DMS53 treated with DMSO at 0.1 percent for 48 hours (cell line): ENCODE results near the gene ALKBH7.

Experiments
- DNase-seq: peaks from one replicate; lab custom pipeline; 2025; ENCODE audit not compliant: unreplicated experiment; lab: John Stamatoyannopoulos, UW

The ALKBH7 gene

DNA sequence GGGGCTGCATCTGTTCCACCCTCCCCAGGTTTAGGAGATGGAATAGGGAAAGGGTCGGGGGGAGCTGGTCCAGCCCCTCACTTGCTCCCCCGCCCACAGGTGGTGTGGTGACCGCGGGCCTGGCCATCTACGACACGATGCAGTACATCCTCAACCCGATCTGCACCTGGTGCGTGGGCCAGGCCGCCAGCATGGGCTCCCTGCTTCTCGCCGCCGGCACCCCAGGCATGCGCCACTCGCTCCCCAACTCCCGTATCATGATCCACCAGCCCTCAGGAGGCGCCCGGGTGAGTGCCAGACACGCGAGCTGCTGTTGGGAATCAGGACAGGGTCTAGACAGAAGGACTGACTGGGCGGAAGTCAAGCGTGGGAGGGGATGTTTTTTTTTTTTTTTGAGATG lies 8.2 kb upstream of the ALKBH7 start:
- no peak for DNase-seq

DNA sequence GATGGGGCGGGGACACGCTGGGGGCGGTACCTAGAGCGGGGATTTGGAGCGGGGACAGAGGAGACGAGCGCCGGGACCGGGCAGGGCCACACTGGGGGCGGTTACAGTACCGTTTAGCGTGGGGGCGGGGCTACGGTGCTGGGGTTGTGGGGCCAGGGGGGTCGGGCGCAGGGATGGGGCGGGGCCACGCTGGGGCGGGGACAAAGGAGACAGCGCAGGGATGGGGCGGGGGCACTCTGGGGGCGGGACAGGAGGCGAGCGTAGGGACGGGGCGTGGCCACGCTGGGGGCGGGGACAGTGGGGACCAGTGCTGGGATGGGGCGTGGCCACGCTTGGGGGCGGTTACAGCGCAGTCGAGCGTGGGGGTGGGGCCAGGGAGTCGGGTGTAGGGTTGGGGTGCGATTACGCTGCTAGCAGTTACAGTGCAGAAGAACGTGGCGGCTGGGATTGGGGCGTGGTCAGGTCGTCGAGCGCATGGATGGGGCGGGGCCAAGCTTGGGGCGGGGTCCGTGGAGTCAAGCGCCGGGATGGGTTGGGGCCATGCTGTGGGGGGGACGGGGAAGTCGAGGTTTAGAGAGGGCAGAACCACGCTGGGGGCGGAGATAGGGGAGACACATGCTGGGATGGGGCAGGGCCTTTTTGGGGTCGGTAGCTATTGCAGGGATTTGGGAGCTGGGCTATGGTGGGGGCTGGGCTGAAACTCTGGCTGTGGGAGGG lies 660 bp downstream of the ALKBH7 start:
- peak; percentile 51 for DNase-seq

DNA sequence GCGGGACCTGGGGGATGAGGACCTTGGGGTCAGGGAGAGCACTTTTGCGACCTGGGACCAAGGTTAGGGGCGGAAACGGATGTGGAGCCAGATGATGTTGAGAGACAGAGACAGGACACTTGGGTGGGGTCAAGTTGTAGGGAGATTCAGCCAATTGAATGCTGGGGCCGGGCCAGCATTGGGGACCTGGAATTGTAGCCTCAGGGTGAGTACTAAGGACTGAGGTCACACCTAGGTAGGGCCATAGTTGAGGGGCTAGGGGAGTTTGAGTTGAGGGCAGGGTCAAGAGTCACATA lies 1.2 kb downstream of the ALKBH7 start:
- no peak for DNase-seq

DNA sequence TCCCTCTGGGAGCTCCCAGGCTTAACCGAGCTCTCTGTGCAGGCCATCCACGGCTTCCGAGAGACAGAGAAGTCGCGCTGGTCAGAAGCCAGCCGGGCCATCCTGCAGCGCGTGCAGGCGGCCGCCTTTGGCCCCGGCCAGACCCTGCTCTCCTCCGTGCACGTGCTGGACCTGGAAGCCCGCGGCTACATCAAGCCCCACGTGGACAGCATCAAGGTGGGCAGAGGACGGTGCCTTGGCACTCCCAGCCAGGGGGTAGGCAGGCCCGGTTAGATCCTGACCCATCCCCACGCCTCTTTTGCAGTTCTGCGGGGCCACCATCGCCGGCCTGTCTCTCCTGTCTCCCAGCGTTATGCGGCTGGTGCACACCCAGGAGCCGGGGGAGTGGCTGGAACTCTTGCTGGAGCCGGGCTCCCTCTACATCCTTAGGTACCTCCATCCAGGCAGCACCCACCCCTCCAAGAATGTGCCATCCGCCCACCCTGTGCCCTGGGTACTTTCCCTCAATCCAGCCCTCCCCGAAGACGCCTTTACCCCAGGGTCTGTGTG lies 1.6 kb downstream of the ALKBH7 start:
- DNase-seq: no peak

- DNase-seq: no peak
Observed at GRCh38 chr19:6374711-6375410, 2.3 kb downstream of the ALKBH7 start.

- DNase-seq: no peak
Observed at GRCh38 chr19:6375411-6376010, 2.9 kb downstream of the ALKBH7 start, which contains the start of gene PSPN. TSS of gene PSPN (minus strand) at chr19:6375933. CDS start at chr19:6375849, 84 bp downstream.

- DNase-seq: no peak
Observed at GRCh38 chr19:6376512-6377190, 4.1 kb downstream of the ALKBH7 start.

DNA sequence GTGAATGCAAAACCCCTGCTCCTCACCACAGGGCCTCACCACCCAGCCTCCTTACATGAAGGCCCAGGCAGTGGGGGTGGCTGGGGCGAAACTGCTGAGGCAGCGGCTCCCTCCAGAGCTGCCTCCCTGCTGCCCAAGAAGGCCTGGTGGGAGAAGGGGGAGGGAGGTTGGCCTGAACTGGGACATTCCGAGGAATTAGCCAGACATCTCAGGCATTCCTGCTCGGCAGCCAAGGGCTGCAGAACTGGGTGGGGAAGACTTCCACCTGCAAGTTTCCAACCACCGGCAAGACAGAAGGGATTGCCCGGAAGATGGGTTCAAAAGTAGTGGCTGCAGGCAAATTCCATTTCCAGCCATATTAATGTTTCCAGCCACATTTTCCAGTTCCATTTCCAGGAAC lies 5.4 kb downstream of the ALKBH7 start:
- DNase-seq: no peak

GRCh38 chr19:6378486-6378885 lies 5.9 kb downstream of the ALKBH7 start:
- no peak for DNase-seq

DNA sequence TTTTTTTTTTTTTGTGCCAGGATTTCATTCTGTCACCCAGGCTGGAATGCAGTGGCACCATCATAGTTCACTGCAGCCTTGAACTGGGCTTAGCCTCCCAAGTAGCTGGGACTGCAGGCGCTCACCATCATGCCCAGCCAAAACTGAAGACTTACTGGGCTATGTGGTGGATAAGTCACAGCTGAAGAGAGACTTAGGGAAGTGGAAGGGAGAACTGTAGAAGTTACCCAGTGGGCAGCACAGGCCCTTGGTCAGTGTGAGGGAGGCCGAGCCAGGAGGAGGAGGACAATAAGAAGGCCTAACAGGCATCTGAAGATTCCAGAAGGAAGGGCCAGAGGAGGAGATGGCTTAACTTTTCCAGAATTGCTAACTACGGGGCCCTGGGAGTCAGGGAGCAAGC lies 7.2 kb downstream of the ALKBH7 start:
- DNase-seq: no peak

- DNase-seq: no peak
Observed at GRCh38 chr19:6381030-6381750, 8.6 kb downstream of the ALKBH7 start.

DNA sequence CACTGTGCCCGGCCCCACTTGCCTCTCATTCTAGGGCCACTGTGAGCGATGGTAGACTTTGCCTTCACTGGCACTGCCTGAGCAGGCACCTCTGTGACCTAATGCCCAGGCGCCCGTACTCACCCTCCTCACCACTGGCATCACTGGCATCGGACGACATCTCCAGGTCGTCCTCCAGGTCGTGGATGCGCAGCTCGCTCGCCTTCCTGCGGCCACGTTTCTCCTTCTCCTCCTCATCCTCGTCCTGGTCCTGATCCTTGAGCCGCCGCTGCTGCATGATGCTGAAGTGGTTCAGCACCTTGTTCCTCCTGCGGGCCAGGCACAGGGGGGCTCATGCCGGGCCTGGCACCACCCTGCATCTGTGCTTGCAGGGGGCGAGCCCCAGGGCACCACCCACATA lies 10.6 kb downstream of the ALKBH7 start:
- DNase-seq: no peak

GRCh38 chr19:6384381-6384780 lies 11.8 kb downstream of the ALKBH7 start:
- DNase-seq: no peak

GRCh38 chr19:6387372-6387771 lies 14.8 kb downstream of the ALKBH7 start:
- no peak for DNase-seq

DNA sequence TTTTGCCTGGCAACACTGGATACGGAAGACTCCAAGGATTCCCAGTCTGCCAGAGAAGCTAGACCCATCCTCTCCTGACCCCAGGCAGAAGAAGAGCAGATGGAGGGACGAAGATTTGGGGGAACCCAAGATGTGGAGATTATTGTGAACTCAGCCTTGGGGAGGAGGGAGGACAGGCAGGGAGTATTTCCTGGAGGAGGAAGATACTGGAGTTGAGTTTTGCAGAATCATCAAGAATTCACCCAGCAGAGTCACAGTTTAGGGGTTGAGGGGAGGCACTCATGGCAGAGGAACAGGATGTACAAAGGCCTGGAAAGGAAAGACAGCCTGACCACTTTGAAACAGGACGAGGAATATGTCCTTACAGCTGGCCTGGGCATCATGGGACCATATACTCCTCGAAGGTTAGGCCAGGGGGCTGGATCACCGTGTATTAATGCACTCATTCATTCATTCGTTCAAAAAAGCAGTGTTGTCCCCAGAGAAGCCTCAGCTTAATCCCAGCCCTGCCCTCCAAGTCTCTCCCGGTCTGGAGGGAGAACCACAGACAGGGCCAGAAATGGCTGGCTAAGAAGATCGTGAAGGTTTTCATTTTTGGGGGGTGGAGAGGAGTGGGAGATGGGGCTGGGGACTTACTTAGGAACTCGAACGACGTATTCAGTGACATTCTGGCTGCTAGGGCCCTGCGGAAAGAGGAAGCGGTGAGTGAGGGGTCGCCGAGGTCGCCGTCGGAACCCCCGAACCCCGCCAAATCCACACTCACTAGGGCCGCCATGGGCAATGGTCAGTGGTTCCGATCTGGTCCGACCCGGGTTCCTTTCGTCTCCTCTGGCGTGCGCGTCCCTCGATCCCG lies 19.9 kb downstream of the ALKBH7 start:
- DNase-seq: no peak

DNA sequence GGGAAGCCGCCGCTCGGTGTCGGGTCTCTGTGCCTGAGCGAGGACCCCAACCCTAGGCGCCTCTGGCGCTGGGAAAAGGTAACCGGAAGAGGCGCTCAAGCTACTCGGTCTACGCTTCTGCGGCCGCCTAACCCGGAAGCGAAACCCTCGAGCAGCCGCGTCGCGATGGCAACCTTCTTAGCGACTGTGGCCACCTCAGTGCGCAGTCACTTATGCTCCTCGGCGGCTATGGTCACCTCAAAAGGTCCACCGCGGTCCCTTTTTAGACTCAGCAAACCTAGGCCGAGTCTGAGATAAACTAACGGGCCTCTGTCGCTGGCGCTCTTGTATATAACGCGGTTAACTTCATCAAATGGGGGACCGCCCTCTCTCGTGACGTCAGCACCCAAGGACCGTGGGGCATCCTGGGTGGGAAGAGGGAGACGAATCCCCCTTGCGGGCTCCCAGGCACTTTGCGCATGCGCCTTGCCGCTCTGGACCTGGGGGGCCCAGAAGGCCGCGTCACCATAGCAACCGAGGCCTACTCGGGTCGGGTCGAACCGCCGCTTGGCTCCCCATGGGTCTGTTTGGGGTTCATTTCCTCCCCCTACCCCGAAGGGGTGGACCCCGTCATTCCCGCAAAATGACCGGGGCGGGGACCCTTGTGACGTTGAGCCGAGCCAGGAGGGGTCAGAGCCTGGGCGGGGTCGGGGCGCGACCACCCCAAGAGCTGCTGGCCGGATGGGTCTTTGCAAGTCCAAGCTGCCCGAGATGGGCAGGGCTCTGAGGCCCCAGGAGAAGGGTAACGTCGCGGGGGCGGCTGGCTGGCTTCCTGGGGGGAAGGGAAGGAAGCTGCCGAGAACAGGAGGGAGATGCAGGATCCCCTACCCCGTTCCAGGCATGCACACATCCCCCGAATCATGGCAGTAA lies 20.7 kb downstream of the ALKBH7 start, which contains the start of gene GTF2F1:
Gene GTF2F1 (minus strand): TSS at position 91 of the 909 bp plus-strand sequence. CDS start 169 bp downstream, outside the sequence.
- peak; percentile 79 for DNase-seq

DNA sequence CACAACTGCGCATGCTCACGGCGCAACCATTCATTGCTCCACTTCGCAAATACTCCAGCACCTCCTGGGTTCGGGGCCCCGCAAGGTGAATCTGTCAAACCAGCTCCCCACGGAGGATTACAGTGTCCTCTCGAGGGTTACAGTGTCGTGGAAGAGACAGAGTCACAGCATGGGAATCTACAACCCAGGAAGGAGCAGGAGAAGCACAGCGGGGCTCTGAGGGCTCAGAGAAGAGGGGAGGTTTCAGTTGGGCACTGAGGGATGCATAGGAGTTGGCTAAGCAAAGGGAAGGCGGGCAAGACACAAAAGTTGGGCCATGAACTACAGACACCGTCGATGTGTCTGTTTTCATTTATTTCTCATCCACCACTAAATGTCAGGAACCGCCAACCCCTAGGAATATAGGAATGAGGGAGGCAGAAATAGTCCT lies 21.4 kb downstream of the ALKBH7 start:
- no peak for DNase-seq

DNA sequence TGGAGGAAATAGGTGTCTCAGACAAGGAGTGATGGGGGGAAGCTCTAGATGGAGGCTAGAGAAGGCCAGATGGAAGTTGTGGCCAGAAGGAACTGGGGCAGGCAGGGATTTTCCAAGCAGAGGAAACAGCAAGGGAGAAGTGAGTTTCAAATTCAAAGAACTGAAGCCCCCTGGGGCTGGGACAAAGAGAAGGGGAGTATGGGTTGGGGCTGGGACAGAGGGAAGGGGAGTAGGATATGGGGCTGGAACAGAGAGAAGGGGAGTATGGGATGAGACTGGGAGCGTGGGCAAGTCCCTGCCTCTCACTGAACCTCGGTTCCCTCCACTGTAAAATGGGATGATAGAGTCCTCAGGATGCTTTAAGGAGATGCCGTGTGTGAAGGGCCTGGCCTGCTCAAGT lies 22.2 kb downstream of the ALKBH7 start:
- no peak for DNase-seq

GRCh38 chr19:6396305-6396704 lies 23.7 kb downstream of the ALKBH7 start:
- no peak for DNase-seq
